GM10266 (cell line): ENCODE data around the gene CTBP2.

Source experiments
- DNase-seq: peaks from one replicate; pipeline ENCODE4 v3.0.0; 2012; ENCODE audit errors: extremely low spot score
- TF ChIP-seq, protein P1 (sequence below): IDR thresholded peaks from 2 replicates; pipeline ENCODE4 v1.5.1; 2012; ENCODE audit warnings: mild to moderate bottlenecking, low read depth; ENCODE audit not compliant: control insufficient read depth, insufficient read depth; ENCODE audit errors: missing control alignments

Gene CTBP2

DNA sequence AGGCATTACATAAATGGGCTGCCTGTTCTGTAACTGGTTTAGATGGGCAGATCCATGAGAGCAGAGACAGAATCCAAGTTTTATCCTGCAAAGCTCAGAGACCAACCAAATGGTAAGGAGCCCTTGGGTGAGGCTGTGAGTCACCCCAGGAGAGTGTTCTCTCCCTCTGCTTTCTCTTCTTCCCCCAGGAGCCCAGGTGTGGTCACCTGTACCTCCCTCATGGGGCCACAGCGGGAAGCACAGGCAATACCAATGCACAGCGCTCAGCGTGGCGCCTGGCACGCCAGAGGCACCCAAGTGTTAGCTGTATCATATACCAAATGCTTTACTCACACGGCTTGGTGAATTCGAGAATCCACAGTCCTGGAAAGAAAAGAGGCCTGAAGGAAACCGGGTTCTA, 39.4 kb downstream of the CTBP2 start:
- TF ChIP-seq, protein P1, sequence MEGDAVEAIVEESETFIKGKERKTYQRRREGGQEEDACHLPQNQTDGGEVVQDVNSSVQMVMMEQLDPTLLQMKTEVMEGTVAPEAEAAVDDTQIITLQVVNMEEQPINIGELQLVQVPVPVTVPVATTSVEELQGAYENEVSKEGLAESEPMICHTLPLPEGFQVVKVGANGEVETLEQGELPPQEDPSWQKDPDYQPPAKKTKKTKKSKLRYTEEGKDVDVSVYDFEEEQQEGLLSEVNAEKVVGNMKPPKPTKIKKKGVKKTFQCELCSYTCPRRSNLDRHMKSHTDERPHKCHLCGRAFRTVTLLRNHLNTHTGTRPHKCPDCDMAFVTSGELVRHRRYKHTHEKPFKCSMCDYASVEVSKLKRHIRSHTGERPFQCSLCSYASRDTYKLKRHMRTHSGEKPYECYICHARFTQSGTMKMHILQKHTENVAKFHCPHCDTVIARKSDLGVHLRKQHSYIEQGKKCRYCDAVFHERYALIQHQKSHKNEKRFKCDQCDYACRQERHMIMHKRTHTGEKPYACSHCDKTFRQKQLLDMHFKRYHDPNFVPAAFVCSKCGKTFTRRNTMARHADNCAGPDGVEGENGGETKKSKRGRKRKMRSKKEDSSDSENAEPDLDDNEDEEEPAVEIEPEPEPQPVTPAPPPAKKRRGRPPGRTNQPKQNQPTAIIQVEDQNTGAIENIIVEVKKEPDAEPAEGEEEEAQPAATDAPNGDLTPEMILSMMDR, result no peak
- no peak for DNase-seq

DNA sequence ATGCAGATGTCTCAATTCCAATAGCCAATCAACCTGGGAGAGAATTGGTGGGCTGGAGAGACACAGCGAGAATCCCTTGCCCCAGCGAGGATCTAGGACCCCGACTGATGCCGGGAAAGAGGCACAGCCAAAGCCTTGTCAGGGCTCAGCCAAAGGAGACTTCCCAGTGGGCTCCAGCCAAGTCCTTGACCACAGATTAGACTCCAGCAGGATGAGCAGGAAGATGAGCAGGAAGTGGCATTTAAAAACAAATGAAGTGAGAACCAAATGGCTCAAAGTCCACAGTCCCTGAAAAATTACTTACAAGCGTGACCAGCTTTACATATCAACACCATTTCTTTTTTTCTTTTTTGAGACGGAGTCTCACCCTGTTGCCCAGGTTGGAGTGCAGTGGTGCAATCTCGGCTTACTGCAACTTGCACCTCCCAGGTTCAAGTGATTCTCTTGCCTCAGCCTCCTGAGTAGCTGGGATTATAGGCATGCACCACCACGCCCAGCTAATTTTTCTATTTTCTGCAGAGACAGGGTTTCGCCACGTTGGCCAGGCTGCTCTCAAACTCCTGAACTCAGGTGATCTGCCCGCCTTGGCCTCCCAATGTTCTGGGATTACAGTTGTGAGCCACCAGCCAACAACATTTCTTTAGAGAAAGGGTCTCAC, 40.2 kb downstream of the CTBP2 start:
- no peak for DNase-seq
- TF ChIP-seq, protein P1, result no peak

DNA sequence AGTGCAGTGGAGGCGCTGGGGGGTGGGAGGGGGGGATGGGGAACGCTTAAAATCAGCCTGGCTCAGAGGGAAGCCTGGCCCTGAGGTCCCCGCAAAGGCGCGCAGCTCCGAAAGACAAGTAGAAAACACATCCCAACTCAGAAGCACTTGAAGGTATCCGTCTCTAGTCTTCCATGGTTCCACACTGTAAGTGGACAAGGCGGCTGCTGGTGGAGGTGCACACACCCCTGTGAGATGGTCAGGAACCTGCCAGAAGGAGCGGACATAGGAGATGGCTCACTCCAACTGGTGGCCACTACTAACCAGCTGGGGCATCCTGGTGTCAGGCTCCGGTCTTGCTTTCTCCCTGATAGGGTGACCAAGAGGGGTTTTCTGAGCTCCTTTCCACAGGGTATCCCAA, 41.7 kb downstream of the CTBP2 start:
- no peak for DNase-seq
- TF ChIP-seq, protein P1, result no peak

DNA sequence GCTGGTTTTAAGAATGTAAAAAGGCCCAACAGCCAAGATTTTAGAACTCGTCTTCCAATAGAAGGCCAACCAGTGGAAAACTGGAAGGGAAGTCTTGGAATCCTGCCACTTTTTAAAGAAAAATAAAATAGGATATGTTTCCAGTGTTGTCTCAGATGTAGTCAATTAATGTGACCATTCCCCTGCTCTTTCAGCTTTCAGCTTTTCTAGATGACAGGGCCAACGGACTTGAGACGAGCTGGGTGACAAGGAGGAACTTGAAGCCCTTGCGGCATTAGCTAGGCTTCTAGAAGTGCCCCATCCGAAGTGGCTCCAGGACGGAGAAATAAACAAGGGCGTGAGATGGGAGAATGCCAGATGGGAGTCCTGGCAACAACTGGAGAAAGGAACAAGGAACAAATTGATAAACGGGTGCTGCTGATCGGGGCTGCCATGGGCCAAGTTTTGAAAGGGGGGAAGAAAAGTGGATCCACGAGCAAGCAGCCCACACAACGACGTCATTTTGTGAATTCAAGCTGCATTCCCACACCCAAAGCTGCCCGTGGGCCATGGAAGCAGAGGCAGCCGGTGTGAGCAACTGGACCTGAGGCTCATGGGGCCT, 42.3 kb downstream of the CTBP2 start:
- TF ChIP-seq, protein P1, result no peak
- no peak for DNase-seq

DNA sequence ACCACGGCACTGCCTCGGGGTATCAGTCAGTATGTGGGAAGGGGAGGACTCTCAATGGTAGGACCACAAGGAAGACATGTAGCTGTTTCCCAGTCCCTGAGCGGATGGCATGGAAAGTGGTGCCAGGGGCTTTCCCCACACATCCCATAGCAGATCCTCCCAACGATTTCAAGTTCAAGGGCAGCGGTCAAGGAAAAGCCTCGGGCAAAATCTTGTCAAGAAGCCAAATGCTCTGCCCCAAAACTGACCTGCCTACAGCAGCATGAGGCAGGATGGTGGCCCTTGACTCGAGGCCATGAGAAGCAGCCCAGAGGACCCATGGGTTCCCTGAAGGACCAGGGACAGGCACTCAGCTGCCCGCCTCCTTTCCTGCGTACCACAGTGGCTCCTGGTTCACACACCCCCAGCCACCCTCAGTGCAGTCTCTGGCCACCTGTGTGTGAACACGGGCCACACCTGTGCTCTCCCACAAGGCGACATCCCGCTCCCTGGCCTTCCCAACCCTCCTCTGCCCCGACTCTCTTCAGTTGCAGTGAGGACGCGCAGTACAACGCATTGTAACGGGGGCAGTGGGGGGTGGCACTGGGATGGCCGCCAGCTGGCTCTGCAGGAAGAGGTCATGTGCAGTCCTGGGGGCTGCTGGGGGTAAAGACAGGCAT, 43.6 kb downstream of the CTBP2 start:
- TF ChIP-seq, protein P1, result no peak
- no peak for DNase-seq

DNA sequence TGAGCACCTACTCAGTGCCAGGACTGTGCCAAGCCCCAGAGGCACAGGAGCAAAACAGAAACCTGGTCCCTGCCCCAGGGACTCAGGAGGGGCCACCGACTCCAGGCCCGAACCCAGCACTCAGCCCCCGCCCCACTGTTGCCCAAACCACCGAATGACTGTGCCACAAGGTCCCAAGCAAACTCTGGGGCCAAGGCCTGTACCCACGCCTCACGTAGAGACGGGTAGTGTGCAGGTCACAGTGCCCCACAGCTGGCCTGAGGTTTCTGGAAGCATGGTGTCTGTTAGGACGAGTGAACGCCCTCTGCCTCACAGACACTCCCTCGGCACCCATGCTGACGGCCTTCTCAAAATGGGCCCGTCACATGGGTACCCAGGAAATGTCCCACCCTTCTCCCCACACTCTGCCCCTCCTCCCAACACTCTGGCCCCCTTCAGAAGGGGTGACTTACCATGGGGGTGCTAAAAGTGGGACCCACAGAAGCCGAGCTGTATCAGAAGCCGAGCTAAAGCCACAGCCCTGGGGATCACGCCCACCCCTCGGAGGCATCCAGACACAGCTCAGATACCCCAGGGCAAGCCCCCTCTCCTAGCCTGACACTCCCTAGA, 44.2 kb downstream of the CTBP2 start:
- DNase-seq, result no peak
- TF ChIP-seq, protein P1, result no peak
